HepG2 (cell line): ENCODE results near the gene CLCN2. TPM values are rescaled to one million over a fixed set of nuclear protein-coding genes. Genes with fewer than 3 reads are reported as not detected.
A peak's percentile ranks its signal among the peaks of the same experiment; 100 is the strongest.

Source experiments
- ATAC-seq: fragments of 200-7000 bp; cut with Tn5 transposase; 3 replicates; pipeline ENCODE4 v1.9.1; 2020; ENCODE audit warnings: mild to moderate bottlenecking, moderate library complexity
- BruUV-seq: library from RNA; stranded (reverse); fragments of 400-500 nt; replicated peaks from 2 replicates; lab custom pipeline; 2021; lab: Mats Ljungman, UMichigan
- CTCF ChIA-PET: fragments of 300-600 bp; formaldehyde crosslinking; extraction: SDS; loops from one replicate; lab custom pipeline; 2021; ENCODE audit warnings: low total read pairs, inconsistent platforms, low intra/inter-chr PET ratio; lab: Yijun Ruan, JAX
- POLR2A ChIA-PET: fragments of 350-600 bp; sonication (Branson Sonifier 250); formaldehyde crosslinking; loops from one replicate; lab custom pipeline; 2020; ENCODE audit warnings: antibody characterized with exemption, inconsistent platforms; lab: Yijun Ruan, JAX
- DNase-seq: peaks from one replicate; pipeline ENCODE4 v3.0.0-alpha.2; 2015; ENCODE audit warnings: low spot score
- FAIRE-seq: peaks from 3 replicates; lab custom pipeline; 2011; peaks lifted over from hg19 to GRCh38; lab: Jason Lieb, UNC
- H2AFZ ChIP-seq: one replicate; pipeline ENCODE4 v1.6.1; 2011; ENCODE audit warnings: low read length, inconsistent platforms
- H3K27ac ChIP-seq: fragments of 300-600 bp; 3 replicates; pipeline ENCODE4 v1.8.0; 2011; ENCODE audit warnings: mixed run types, mild to moderate bottlenecking, mixed read lengths, low read length, inconsistent platforms; ENCODE audit not compliant: insufficient read depth; ENCODE audit errors: extremely low read length
- H3K27me3 ChIP-seq, 2 experiments: fragments of 200-600 bp in 1 of 2; 2 replicates in 1 of 2; 3 replicates in 1 of 2; pipeline versions ENCODE4 v1.6.0 to v1.8.0; 2011; ENCODE audit warnings: low read length in 2 of 2, mild to moderate bottlenecking in 2 of 2, moderate library complexity in 2 of 2, inconsistent platforms in 1 of 2; ENCODE audit not compliant: insufficient read depth in 2 of 2, control insufficient read depth in 1 of 2
- H3K36me3 ChIP-seq, 2 experiments: fragments of 200-600 bp in 1 of 2; replicated peaks in 1 of 2; 2 replicates in 1 of 2; 3 replicates in 1 of 2; pipeline versions ENCODE4 v1.5.1 to v1.8.0; 2011; ENCODE audit warnings: low read length in 2 of 2, inconsistent platforms in 1 of 2; ENCODE audit not compliant: insufficient read depth in 2 of 2, control insufficient read depth in 1 of 2
- H3K4me1 ChIP-seq: 2 replicates; pipeline ENCODE4 v1.5.1; 2012; ENCODE audit warnings: low read length, inconsistent platforms; ENCODE audit not compliant: insufficient read depth
- H3K4me2 ChIP-seq: 2 replicates; pipeline ENCODE4 v1.6.0; 2011; ENCODE audit warnings: low read depth, low read length, inconsistent platforms
- H3K4me3 ChIP-seq, 3 experiments: fragments of 200-600 bp in 1 of 3; sonication (generic), shearing (Covaris generic) in 1 of 3; replicated peaks in 1 of 3; 2 replicates each; pipeline ENCODE4 v1.5.1; 2011 to 2016; ENCODE audit warnings: low read length in 3 of 3, inconsistent platforms in 2 of 3, low read depth in 2 of 3, mild to moderate bottlenecking in 2 of 3, control low read depth in 1 of 3, mixed read lengths in 1 of 3; ENCODE audit not compliant: insufficient read depth in 1 of 3
- H3K79me2 ChIP-seq: one replicate; pipeline ENCODE4 v1.6.1; 2011; ENCODE audit warnings: low read length, inconsistent platforms; ENCODE audit not compliant: insufficient read depth
- H3K9ac ChIP-seq: 2 replicates; pipeline ENCODE4 v1.6.0; 2011; ENCODE audit warnings: mild to moderate bottlenecking, low read depth, low read length, inconsistent platforms; ENCODE audit not compliant: insufficient read depth
- H3K9me3 ChIP-seq: 2 replicates; pipeline ENCODE4 v1.5.1; 2012; ENCODE audit warnings: mild to moderate bottlenecking, low read length
- H4K20me1 ChIP-seq: 2 replicates; pipeline ENCODE4 v1.6.0; 2011; ENCODE audit warnings: inconsistent platforms, mild to moderate bottlenecking, low read length, moderate library complexity; ENCODE audit not compliant: insufficient read depth
- ARID2 ChIP-seq: sonication (generic); formaldehyde crosslinking; IDR thresholded peaks from 2 replicates; pipeline ENCODE4 v1.8.1; 2022; ENCODE audit warnings: mild to moderate bottlenecking, missing genetic modification reagents, borderline replicate concordance
- CREB3 ChIP-seq: sonication (generic); formaldehyde crosslinking; IDR thresholded peaks from 2 replicates; pipeline ENCODE4 v1.5.0; 2020; ENCODE audit warnings: missing genetic modification reagents
- GMEB1 ChIP-seq: sonication (generic); formaldehyde crosslinking; IDR thresholded peaks from 2 replicates; pipeline ENCODE4 v1.5.1; 2020; ENCODE audit warnings: missing genetic modification reagents, mild to moderate bottlenecking, borderline replicate concordance
- MED1 ChIP-seq: sonication (generic); formaldehyde crosslinking; IDR thresholded peaks from 2 replicates; pipeline ENCODE4 v1.4.0; 2020; ENCODE audit warnings: missing genetic modification reagents
- MED8 ChIP-seq: sonication (generic); formaldehyde crosslinking; IDR thresholded peaks from 2 replicates; pipeline ENCODE4 v1.8.1; 2023; ENCODE audit warnings: mild to moderate bottlenecking, missing genetic modification reagents; ENCODE audit not compliant: insufficient replicate concordance
- NR1H2 ChIP-seq: sonication (generic); formaldehyde crosslinking; IDR thresholded peaks from 2 replicates; pipeline ENCODE4 v1.8.1; 2022; ENCODE audit warnings: low read depth, missing genetic modification reagents, borderline replicate concordance
- PCBP2 ChIP-seq: fragments of 200-400 bp; formaldehyde crosslinking; optimal IDR thresholded peaks from 2 replicates; pipeline ENCODE3; 2018; ENCODE audit warnings: low read length, low read depth; ENCODE audit not compliant: poor library complexity, severe bottlenecking
- RFX1 ChIP-seq: fragments of 450-650 bp; IDR thresholded peaks from 2 replicates; pipeline ENCODE4 v1.6.1; 2017
- SATB2 ChIP-seq: sonication (generic); formaldehyde crosslinking; IDR thresholded peaks from 2 replicates; pipeline ENCODE4 v1.5.0; 2020; ENCODE audit warnings: missing genetic modification reagents
- SRSF1 ChIP-seq: fragments of 200-400 bp; formaldehyde crosslinking; optimal IDR thresholded peaks from 2 replicates; pipeline ENCODE3; 2017; ENCODE audit warnings: mild to moderate bottlenecking, low read depth, low read length, moderate library complexity
- SYNCRIP ChIP-seq: fragments of 200-400 bp; formaldehyde crosslinking; IDR thresholded peaks from 2 replicates; pipeline ENCODE4 v1.6.1; 2018; ENCODE audit warnings: mild to moderate bottlenecking, low read depth, low read length; ENCODE audit not compliant: insufficient read depth
- THAP7 ChIP-seq: sonication (generic); formaldehyde crosslinking; IDR thresholded peaks from 2 replicates; pipeline ENCODE4 v1.8.1; 2023; ENCODE audit warnings: mild to moderate bottlenecking, missing genetic modification reagents
- ZBTB2 ChIP-seq: sonication (generic); formaldehyde crosslinking; IDR thresholded peaks from 2 replicates; pipeline ENCODE4 v1.8.0; 2022; ENCODE audit warnings: low read depth, missing genetic modification reagents
- ZFP37 ChIP-seq: sonication (generic); formaldehyde crosslinking; IDR thresholded peaks from 2 replicates; pipeline ENCODE4 v1.4.0; 2020; ENCODE audit warnings: missing genetic modification reagents, borderline replicate concordance
- ZNF333 ChIP-seq: sonication (generic); formaldehyde crosslinking; IDR thresholded peaks from 2 replicates; pipeline ENCODE4 v1.4.0; 2020; ENCODE audit warnings: mild to moderate bottlenecking, missing genetic modification reagents, borderline replicate concordance
- ZNF883 ChIP-seq: sonication (generic); formaldehyde crosslinking; IDR thresholded peaks from 2 replicates; pipeline ENCODE4 v1.5.1; 2020; ENCODE audit warnings: mild to moderate bottlenecking, missing genetic modification reagents; ENCODE audit errors: not compliant biosample characterization
- WGBS: methylation state at CpG from one replicate; pipeline ENCODE4 v1.1.6; 2017; ENCODE audit warnings: low lambda C conversion rate; 5-methylcytosine and 5-hydroxymethylcytosine counted together
- in situ Hi-C: cut with HindIII; loops from 2 replicates; pipeline ENCODE4 v1.10.0; 2017; ENCODE audit warnings: low pct_unique_long_range_greater_than_20kb; ENCODE audit not compliant: extremely low pct_ligation_motif_present
- intact Hi-C: fragments of 100-400 bp; cut with micrococcal nuclease; formaldehyde crosslinking; loops from one replicate; pipeline ENCODE4 v1.10.0; 2022; ENCODE audit not compliant: unreplicated experiment
- polyA plus RNA-seq, 8 experiments: library from polyadenylated mRNA; depleted of rRNA in 3 of 8; stranded (reverse) in 7 of 8; unstranded in 1 of 8; fragments of >200 nt; fragmentation: Illumina TruSeq in 4 of 8; extraction: Trizol in 4 of 8; gene quantifications; 2 replicates each; pipeline versions ENCODE4 v1.2.1 to v1.2.3, GENCODE V29; 2011 to 2016; ENCODE audit warnings: low read depth in 4 of 8, missing spikeins in 1 of 8, mixed read lengths in 1 of 8; ENCODE audit not compliant: insufficient read depth in 1 of 8
- total RNA-seq, 5 experiments: library from RNA; depleted of rRNA; stranded (reverse); fragments of >200 nt; fragmentation: Illumina TruSeq; extraction: Trizol; gene quantifications; 2 replicates each; pipeline ENCODE4 v1.2.3, GENCODE V29; 2016; ENCODE audit warnings: low read depth in 1 of 5

The CLCN2 gene
- total and polyA plus RNA-seq, 2 of the 13 experiments (the other 11 are each of a cell fraction or from before 2014, with no cell fraction given) = 11.4 to 13.5 TPM

GRCh38 chr3:184378651-184379357, 17.4 kb upstream of the CLCN2 start (continued):
- TF ChIP-seq MED8 (CRISPR knock-in tag) (no peak), ZFP37 (CRISPR knock-in tag) (0 out of 2 replicates have a peak, but pooled peaks have one; percentile 19), RFX1 (no peak), ZNF333 (0 out of 2 replicates have a peak, but pooled peaks have one; percentile 37), ZNF883 (peak; percentile 25)
- TF ChIP-seq, all 625 proteins: peak for 21

- intact Hi-C loops = loop anchor here (2.0 kb wide), 1 partner anchor 39 kb away; no protein-coding TSS in a partner anchor
- CTCF ChIA-PET = no interaction called here
- TF ChIP-seq ARID2 (no peak; the same call in 1 of the 2 replicates), NR1H2 (CRISPR knock-in tag) (no peak), MED1 (CRISPR knock-in tag) (peak; percentile 66), PCBP2 (no peak), THAP7 (CRISPR knock-in tag) (no peak), SATB2 (CRISPR knock-in tag) (no peak), ZBTB2 (CRISPR knock-in tag) (0 out of 2 replicates have a peak, but pooled peaks have one; percentile 14), GMEB1 (CRISPR knock-in tag) (peak; percentile 37; the same call in 1 of the 2 replicates), SYNCRIP (no peak), SRSF1 (no peak), CREB3 (CRISPR knock-in tag) (no peak)
Observed at GRCh38 chr3:184377882-184378445, 16.6 kb upstream of the CLCN2 start, which contains the start of gene THPO. TSS of gene THPO (minus strand) at chr3:184378207. CDS start at chr3:184376259, 1,948 bp downstream.

More at GRCh38 chr3:184377882-184378445, 16.6 kb upstream of the CLCN2 start, which contains the start of gene THPO:
- peaks cover 25% of the 10 kb centered on the region for H3K79me2 ChIP-seq
- POLR2A ChIA-PET = interaction anchor here (0.8 to 2.4 kb wide), 14 partner anchors 10 to 333 kb away, joined by 3 to 15 read pairs (median 4); partner anchors contain the start of genes CLCN2 and POLR2H
- WGBS = 0% methylated on average over 6 of the region's 7 CpGs
- DNase-seq = peak; percentile 90
- H3K27me3 ChIP-seq = no peaks in the 10 kb centered on the region; a peak in 1 of 5 replicates
- no peak within 1 kb of the TSS for H2AFZ ChIP-seq
- H3K9ac ChIP-seq = peak within 1 kb of the TSS; percentile 83
- in situ Hi-C loops = loop anchor here (10.0 kb wide), 2 partner anchors 87 to 137 kb away; no protein-coding TSS in a partner anchor
- peaks cover 10 to 31% of the 10 kb centered on the region in 2 experiments; a peak in 4 of 5 replicates for H3K36me3 ChIP-seq
- peak; percentile 91 for FAIRE-seq
- peak within 1 kb of the TSS; percentile 90 for H3K27ac ChIP-seq
- H4K20me1 ChIP-seq = 0 out of 2 replicates have a peak, but pooled peaks cover 3% of the 10 kb centered on the region
- ATAC-seq = peak; percentile 92
- H3K4me2 ChIP-seq = peak within 1 kb of the TSS; percentile 97
- H3K9me3 ChIP-seq = no peaks in the 10 kb centered on the region
- H3K4me1 ChIP-seq = peaks cover 27% of the 10 kb centered on the region
- BruUV-seq = no TSS peak
- peak within 1 kb of the TSS; percentile 79 to 90 (median 90) for H3K4me3 ChIP-seq
